Activated T-helper 1 cell treated with anti-CD3 and anti-CD28 coated beads, Interleukin-2, amount 50 U/mL, for 16 hours (primary cell): ENCODE measurements around the gene PPP2R2B.
A peak's percentile ranks its signal among the peaks of the same experiment; 100 is the strongest.
"Not testable (repeated sequence)": the region's sequence is repeated elsewhere in the genome, so short reads cannot be mapped to it uniquely, and the experiment has no call there.

ENCODE experiments used
- DNase-seq, 2 donors: peaks; one replicate each; pipeline ENCODE4 v3.0.0-alpha.2; 2020; ENCODE audit warnings: low read depth in 1 of 2, low spot score in 1 of 2

PPP2R2B gene

DNA sequence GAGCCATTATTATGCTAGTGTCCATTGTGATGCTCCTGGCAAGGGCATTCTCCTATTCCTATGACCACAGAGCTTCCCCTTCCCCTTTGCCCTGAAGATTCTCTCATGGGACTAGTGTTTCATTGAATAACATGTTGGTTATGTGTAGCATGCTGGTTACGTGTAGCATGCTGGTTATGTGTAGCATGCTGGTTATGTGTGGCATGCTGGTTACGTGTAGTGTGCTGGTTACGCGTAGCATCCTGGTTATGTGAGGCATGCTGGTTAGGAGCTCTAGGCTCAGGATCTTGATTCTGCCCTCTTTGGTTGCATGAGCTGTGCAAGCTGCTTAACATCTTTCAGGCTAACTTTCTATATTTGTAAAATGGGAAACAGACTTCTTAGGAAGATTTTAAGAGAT is 316.1 kb downstream of the PPP2R2B start:
- DNase-seq = no peak

DNA sequence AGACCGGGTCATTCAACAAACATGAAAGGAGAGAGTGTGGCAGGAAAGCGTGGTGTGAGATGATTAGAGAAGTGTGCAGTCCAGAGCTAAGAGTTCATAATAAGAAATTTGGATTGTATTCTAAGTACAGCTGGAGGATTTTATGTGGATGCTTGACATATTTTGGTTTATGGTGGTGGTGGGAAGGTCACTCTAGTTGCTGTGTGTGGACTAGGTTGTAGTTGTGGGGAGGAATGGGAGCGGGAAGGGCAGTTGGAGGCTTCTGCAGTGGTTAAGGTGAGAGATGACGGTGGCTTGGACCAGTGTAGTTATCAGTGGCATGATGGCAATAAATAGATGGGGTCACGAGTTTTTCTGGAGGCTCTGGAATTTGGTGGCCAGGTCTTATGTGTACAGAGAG is 316.8 kb downstream of the PPP2R2B start:
- no peak for DNase-seq

DNA sequence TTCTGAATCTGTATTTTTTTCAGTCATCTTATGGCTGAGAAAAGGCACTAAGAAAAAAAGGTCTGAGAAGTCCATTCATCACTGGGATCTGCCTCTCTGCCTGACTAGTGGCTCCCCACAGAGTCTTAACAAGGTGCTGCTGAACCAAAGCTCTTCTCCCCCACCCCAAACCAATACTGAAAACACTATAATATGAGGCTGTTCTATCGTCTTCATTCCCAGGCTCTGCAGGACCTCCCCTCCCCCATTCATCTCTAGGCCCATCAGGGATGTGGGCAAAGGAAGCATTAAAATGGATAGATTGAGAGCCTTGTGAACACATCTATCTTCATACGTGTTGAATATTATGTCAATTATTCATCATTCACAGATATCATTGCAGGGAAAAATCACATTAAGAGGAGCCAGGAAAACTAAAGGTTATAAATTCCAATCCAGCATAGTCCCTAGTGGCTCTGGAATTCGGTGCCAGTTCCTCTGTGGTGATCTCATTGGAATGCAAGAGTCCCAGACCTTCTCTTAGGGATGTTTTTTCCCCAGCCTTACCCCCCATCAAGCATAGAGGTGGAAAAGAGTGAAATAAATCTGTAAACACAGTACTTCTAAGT is 318.2 kb downstream of the PPP2R2B start:
- DNase-seq = no peak

DNA sequence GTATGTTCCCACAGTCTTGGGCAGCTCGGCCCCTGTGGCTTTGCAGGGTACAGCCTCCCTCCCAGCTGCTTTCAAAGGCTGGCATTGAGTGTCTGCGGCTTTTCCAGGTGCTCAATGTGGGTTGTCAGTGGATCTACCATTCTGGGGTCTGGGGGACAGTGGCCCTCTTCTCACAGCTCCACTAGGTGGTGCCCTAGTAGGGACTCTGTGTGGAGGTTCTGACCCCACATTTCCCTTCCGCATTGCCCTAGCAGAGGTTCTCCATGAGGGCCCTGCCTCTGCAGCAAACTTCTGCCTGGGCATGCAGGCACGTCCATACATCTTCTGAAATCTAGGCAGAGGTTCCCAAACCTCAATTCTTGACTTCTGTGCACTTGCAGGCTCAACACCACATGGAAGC is 321.7 kb downstream of the PPP2R2B start:
- DNase-seq = not testable (repeated sequence)

DNA sequence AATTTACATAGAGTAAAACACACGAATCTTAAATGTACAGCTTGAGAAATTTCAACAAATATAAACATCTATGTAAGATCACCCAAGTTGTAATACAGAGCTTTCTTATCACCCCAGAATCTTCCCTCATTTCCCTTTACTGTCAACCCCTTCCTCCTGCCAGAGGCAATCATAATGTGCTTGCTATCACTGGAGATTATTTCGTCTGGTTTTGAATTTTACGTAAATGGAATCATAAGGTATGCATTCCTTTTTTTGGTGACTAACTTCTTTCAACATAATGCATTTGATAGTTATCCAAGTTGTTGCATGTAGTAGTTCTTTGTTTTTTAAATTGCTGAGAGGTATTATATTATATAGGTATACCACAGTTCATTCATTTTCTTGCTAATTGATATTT is 325.1 kb downstream of the PPP2R2B start:
- no peak for DNase-seq

DNA sequence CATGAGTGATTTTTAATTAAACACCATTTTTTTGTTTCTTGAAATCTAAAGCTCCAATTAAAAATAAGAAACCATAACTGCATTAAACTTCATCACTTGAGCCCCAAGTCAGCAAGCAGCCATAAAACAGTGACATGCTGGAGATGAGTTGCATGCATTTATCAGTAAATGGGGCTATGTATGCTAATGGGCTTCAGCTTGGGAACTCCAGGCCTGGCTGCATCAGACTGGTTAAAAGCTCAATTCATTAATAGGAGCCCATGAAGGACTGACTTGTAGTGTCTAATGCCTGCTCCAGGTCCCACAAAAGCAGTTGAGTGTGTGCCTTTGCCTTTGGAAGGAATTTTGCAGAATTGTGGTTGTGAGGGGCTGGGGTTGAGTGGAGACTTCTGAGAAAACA is 328.9 kb downstream of the PPP2R2B start:
- no peak for DNase-seq

DNA sequence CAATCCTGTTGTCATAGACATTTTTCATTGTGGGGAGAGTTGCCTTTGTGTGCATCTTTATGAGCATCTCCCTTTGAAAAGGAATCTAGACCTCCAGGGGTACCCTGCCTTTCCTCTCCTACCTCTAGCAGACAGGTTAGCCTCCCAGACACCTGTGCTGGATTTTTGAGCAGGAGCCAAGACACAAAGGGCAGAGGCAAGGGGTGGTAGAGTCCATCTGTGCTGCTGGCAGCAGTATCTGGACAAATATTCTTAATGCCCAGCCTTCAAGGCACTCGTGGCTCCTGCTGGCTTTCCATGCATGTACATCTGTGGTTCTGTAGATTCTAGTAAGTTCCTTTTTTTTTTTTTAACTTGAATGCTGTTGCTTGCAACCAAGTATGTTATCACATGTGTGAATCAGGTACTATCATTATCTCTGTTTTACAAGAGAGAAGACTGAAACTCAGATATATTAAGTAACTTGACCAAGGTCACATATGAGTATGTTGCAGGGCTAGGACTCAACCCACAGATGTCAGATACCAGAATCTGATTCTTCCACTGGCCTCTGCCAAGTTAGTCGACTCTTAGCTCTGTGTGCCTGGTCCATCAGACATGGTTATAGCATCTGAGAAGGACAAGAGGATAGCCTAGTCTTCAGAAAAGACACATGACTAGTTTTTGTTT is 329.6 kb downstream of the PPP2R2B start:
- no peak for DNase-seq

DNA sequence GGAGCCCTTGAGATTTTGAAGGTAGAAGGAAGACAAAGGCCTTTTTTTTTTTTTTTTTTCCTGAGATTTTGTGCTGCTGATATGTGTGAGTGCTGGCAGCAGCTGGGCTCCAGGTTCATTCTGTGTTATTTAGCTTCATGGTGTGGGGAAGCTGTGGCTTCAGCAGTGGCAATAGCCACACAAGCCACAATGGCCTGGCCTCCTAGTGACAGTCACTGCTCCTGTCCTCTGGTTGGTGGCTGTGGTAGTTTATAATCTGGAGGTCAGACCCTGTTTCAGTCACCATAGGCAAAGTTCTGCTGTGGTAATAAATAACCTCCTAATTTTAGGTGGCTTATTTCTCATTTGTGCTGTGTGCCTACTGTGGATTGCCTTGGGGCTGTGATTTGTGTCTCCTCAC is 334.3 kb downstream of the PPP2R2B start:
- DNase-seq = no peak

DNA sequence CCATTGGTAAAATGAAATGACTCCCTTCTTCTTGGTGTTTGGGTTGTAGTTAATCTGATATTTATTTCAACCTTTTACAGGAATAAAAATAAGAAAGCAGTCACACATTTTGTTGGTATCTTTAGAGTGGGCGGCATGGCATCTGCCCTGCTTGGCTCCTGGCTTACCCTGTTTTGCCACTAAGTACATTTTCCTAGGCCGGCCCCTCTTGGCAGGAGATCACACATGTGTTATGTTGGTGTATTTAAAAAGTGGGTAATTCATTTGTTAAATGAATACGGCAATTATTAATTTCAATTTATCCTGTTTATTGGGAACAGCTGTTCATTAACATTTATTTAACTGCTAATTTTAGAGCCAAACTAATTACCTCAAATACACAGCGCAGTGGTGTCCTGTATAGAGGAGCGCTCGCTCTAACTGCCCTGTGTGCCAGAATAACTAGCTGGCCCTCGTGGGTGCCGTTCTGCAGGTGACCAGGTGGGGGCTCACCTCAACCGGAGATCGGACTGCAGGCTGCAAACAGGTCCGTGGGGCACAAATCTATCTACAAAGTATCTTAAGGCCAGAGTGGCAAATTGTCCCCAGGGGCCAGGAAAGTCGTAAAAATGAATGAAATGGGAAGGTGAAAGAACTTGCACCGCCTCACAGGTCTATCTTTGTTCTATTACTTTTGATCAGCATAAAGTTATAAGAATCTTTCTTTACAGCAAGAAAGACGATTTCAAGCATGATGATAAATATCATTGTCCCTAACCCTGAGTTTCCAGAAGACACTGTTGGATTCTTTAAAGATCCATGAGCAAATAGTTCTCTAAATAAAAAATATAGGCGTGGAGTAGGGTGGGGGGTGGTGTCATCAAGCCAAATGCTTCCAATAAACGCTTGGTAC is 336.4 kb downstream of the PPP2R2B start:
- peak; percentile 36 to 43 for DNase-seq

DNA sequence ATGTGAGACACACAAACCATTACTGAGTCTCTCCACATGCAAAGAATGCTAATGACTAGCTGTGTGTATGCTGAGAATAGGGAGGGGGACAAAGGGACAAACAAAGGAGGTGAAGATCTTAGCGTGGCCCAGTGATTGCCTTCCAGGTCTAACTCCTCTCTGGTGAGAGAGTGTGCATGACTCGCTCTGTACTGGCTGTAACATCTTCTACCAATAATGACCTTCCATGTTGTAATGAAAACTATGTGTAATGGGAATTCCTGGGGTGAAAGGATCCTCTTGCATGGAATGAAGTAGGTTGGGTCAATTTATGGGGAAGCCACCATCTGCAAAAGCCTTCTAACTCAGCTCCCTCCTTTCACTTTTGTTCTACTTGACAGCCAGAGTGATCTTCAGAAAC is 338.1 kb downstream of the PPP2R2B start:
- DNase-seq = no peak

DNA sequence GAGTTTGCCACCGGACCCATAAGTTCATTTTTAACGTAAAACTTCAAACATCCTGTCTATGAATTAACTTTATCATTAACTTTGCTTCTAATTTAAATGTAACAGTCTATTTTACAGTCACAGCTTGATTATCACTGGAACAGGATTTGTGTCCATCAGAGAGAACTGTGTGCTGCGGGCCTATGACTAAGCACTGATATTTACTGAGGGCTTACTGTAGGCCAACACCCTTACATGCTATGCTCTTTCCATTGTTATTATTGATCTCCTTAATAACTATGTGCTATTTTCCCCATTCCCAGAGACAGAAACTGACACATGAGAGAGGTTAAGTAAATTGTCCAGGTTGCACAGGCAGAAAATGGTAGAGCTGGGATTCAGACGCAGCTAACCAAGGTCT is 338.6 kb downstream of the PPP2R2B start:
- no peak for DNase-seq

DNA sequence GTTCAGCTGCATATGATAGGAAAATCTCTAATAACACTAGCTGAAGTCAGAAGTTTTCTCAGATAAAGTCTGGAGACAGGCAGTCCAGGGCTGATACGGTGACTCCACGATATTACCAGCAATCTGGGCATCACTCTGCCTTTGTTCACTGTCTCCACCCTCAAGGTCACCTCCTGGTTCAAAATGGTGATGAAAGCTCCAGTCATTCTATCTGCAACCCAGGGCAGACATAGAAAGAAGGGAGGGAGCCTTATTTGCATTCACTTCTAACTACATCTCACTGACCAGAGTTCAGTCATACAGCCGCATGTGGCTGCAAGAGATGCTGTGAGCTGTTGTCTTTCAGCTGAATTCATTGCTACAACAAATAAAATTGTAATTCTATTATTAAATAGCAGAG is 340.1 kb downstream of the PPP2R2B start:
- no peak for DNase-seq

DNA sequence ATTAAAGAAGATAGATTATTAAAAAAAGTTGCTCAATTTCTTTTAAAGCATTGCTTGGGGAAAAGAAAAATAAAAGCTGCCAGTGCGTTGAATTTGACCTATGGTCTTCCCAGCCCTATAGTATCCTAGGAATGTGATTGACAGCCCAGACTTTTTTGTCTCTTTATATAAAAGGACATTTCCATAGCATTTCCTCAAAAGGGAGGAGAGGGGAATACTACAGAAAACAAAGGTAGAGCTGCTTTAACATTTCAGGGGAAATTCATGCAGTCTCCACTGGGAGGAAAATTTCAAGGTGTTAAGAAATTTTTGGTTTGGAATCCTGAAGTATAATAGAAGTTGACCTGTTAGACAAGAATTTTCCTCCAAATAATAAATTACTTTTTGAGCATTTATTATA is 344.7 kb downstream of the PPP2R2B start:
- DNase-seq = no peak

DNA sequence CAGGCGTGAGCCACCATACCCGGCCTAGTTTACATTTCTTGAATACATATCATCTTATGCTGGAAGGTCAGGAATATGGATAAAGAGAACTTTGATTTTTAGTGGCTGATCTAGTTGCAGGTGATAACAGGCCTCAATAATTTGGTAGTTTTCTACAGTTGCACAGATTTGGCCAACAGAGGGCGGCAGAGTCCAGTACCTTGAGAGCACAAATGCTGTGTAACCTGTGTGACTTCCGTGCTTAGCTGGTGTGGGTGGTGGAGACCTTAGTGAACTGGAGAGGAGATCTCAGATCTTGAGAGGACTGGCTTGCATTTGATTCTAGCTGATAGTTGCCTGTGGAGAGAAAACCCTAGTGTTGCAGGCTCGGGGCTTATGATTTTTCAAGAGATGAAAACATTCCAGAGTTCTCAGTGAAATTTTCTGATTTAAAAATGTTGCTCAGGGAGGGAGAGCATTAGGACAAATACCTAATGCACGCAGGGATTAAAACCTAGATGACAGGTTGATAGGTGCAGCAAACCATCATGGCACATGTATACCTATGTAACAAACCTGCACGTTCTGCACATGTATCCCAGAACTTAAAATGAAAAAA is 345.2 kb downstream of the PPP2R2B start:
- peak; percentile 44 to 48 for DNase-seq
